Measurements from ENCODE around the gene EFCAB11. TPM values are rescaled to one million over a fixed set of nuclear protein-coding genes. Genes with fewer than 3 reads are reported as not detected.

EFCAB11 gene
- total RNA-seq, 1 donor from 2014 or later, result 7.5 TPM

GRCh38 chr14:89912667-89913211 is 41.8 kb downstream of the EFCAB11 start:
- no peaks in the 10 kb centered on the region for H3K27me3 Mint-ChIP-seq (ENCODE audit: low read depth, unreplicated experiment)

GRCh38 chr14:89912221-89912620 is 42.3 kb downstream of the EFCAB11 start:
- no peak overlapping the region for H3K4me3 Mint-ChIP-seq (ENCODE audit: unreplicated experiment)

More at GRCh38 chr14:89912667-89913211, 41.8 kb downstream of the EFCAB11 start:
- no peaks in the 10 kb centered on the region for H3K27me3 ChIP-seq (ENCODE audit: insufficient read depth, low read length)
- H2AFZ ChIP-seq (ENCODE audit: low read depth, low read length), result no peak overlapping the region
- Mint-ChIP-seq H3K4me3 (ENCODE audit: unreplicated experiment) (peak overlapping the region; percentile 18), H3K36me3 (ENCODE audit: low read depth, unreplicated experiment) (no peaks in the 10 kb centered on the region), H3K4me1 (ENCODE audit: low read depth, unreplicated experiment) (peaks cover 39% of the 10 kb centered on the region), H3K27ac (ENCODE audit: unreplicated experiment) (peak overlapping the region; percentile 100), H3K9me3 (ENCODE audit: unreplicated experiment) (peaks cover 5% of the 10 kb centered on the region)
- H3K9me3 ChIP-seq (ENCODE audit: insufficient read depth, low read depth, low read length), result no peaks in the 10 kb centered on the region
- TF ChIP-seq EZH2 (IDR thresholded peaks at IDR 0.05; ENCODE audit: insufficient read depth, low read length) (no peak), CTCF (IDR thresholded peaks at IDR 0.05; ENCODE audit: insufficient read depth, low read depth, low read length) (no peak)
- H3K4me3 ChIP-seq (ENCODE audit: insufficient read depth, low read depth, low read length), result no peak overlapping the region
- no peaks in the 10 kb centered on the region for H3K79me2 ChIP-seq (ENCODE audit: insufficient read depth, low read length)
- H3K36me3 ChIP-seq (ENCODE audit: insufficient read depth, low read length), result no peaks in the 10 kb centered on the region
- H3K4me2 ChIP-seq (ENCODE audit: low read length), result peak overlapping the region; percentile 75
- FAIRE-seq (peak; percentile 41), DNase-seq (ENCODE audit: low read depth) (peak; percentile 98)
- no peaks in the 10 kb centered on the region for H4K20me1 ChIP-seq (ENCODE audit: insufficient read depth, low read length)
- peaks cover 33% of the 10 kb centered on the region for H3K4me1 ChIP-seq (ENCODE audit: insufficient read depth, low read length)
- peak overlapping the region; percentile 83 for H3K9ac ChIP-seq (ENCODE audit: low read length)
- H3K27ac ChIP-seq (ENCODE audit: low read depth, low read length), result peak overlapping the region; percentile 92

More at GRCh38 chr14:89912221-89912620, 42.3 kb downstream of the EFCAB11 start:
- Histone ChIP-seq H3K4me2 (ENCODE audit: low read length) (peak overlapping the region; percentile 75), H3K36me3 (ENCODE audit: insufficient read depth, low read length) (no peaks in the 10 kb centered on the region), H3K9me3 (ENCODE audit: insufficient read depth, low read depth, low read length) (no peaks in the 10 kb centered on the region), H3K79me2 (ENCODE audit: insufficient read depth, low read length) (no peaks in the 10 kb centered on the region), H4K20me1 (ENCODE audit: insufficient read depth, low read length) (no peaks in the 10 kb centered on the region), H2AFZ (ENCODE audit: low read depth, low read length) (no peak overlapping the region), H3K9ac (ENCODE audit: low read length) (peak overlapping the region; percentile 83), H3K27me3 (ENCODE audit: insufficient read depth, low read length) (no peaks in the 10 kb centered on the region), H3K27ac (ENCODE audit: low read depth, low read length) (peak overlapping the region; percentile 92), H3K4me1 (ENCODE audit: insufficient read depth, low read length) (peaks cover 33% of the 10 kb centered on the region), H3K4me3 (ENCODE audit: insufficient read depth, low read depth, low read length) (no peak overlapping the region)
- H3K27ac Mint-ChIP-seq (ENCODE audit: unreplicated experiment), result peak overlapping the region; percentile 100
- FAIRE-seq, result no peak
- H3K36me3 Mint-ChIP-seq (ENCODE audit: low read depth, unreplicated experiment), result no peaks in the 10 kb centered on the region
- H3K4me1 Mint-ChIP-seq (ENCODE audit: low read depth, unreplicated experiment), result peaks cover 39% of the 10 kb centered on the region
- DNase-seq (ENCODE audit: low read depth), result no peak
- peaks cover 5% of the 10 kb centered on the region for H3K9me3 Mint-ChIP-seq (ENCODE audit: unreplicated experiment)
- H3K27me3 Mint-ChIP-seq (ENCODE audit: low read depth, unreplicated experiment), result no peaks in the 10 kb centered on the region
- TF ChIP-seq EZH2 (IDR thresholded peaks at IDR 0.05; ENCODE audit: insufficient read depth, low read length) (no peak), CTCF (IDR thresholded peaks at IDR 0.05; ENCODE audit: insufficient read depth, low read depth, low read length) (no peak)
